Measurements from ENCODE around the gene SLC5A10. TPM values are rescaled to one million over a fixed set of nuclear protein-coding genes. Genes with fewer than 3 reads are reported as not detected.

The SLC5A10 gene
- polyA plus RNA-seq, 1 of the 3 experiments (the other 2 are of a cell fraction): not detected

DNA sequence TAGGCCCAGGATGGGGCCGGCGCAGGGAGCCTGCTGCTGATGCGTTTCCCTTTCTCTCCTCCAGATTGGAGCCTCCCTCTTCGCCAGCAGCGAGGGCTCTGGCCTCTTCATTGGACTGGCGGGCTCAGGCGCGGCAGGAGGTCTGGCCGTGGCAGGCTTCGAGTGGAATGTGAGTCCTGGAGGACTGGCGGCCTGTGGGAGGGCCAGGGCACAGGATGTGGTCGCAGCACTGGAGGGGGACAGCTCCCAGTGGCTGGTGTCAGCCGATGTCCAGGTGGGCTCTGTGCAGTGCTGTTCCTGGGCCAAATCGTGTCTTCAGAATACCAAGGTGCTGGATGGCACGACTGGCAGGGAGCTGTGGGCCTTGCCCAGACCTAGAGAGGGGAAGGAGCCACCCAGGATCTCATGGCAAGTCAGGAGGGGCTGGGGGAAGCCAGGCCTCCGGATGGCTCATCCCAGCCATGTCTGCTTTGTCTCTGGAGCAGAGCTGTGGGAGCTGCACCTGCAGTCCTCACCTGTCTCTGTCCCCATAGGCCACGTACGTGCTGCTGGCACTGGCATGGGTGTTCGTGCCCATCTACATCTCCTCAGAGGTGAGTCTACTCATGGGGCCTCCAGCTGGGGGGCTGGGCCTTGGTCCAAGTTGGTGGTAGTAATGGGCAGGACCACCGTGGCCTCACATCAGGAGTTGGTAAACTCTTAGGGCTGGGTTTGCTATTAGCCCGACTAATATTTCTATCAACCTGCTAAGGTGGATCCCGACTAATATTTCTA lies 7.3 kb downstream of the SLC5A10 start (continued):
- TF ChIP-seq ZBTB33 (IDR thresholded peaks at IDR 0.05; ENCODE audit: borderline replicate concordance, low read depth): no peak

- DNase-seq: no peak
- CTCF ChIA-PET: interaction anchor here (0.9 to 3.7 kb wide), 13 partner anchors 8 to 98 kb away, joined by 3 to 34 read pairs (median 10); partner anchors contain the start of genes FAM83G and SLC5A10
- 100% methylated on average over 1 of the region's 5 CpGs for WGBS (ENCODE audit: low lambda C conversion rate)
These were observed 7.9 kb downstream of the SLC5A10 start for GRCh38 chr17:18959845-18960240.

DNA sequence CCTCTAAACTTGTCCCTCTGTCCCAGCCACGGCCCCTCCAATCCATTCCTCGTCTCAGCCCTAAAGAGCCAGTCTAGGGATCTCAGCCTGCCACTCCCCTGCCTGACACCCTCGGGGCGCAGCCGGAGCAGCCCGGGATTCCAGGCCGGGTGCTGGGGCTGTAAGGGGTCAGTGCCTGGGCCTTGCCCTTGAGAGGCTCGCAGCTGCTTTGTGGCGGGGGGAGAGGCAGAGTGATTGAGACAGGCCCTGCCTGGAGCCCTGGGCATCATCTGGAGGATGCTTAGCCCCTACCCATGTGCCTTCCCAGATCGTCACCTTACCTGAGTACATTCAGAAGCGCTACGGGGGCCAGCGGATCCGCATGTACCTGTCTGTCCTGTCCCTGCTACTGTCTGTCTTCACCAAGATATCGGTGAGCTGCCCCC lies 8.3 kb downstream of the SLC5A10 start:
- ChIA-PET CTCF (interaction anchor here (0.9 to 3.7 kb wide), 19 partner anchors 8 to 404 kb away, joined by 3 to 34 read pairs (median 8); partner anchors contain the start of genes FAM83G and SLC5A10), POLR2A (interaction anchor here (1.2 kb wide), 1 partner anchor 62 kb away, joined by 3 read pairs; no protein-coding TSS in a partner anchor)
- Histone ChIP-seq H3F3A (replicated peaks; ENCODE audit: insufficient read depth) (peaks cover 10% of the 10 kb centered on the region), H3K4me1 (ENCODE audit: control insufficient read depth in 1 of 2, insufficient read depth in 2 of 2, low read depth in 1 of 2, low read length in 1 of 2) (peaks cover 6 to 11% of the 10 kb centered on the region in 2 experiments; a peak in 2 of 4 replicates), H2AFZ (ENCODE audit: low read depth) (0 out of 2 replicates have a peak overlapping the region, but pooled peaks have one; percentile 58), H3K9me2 (no peaks in the 10 kb centered on the region), H3K9ac (no peak overlapping the region), H3K9me3 (no peaks in the 10 kb centered on the region), H4K20me1 (ENCODE audit: insufficient read depth) (no peaks in the 10 kb centered on the region), H3K27me3 (ENCODE audit: insufficient read depth) (no peaks in the 10 kb centered on the region), H3K36me3 (replicated peaks in 1 of 2; ENCODE audit: control insufficient read depth in 1 of 2, insufficient read depth in 2 of 2, low read length in 1 of 2) (no peaks in the 10 kb centered on the region), H3K4me2 (no peak overlapping the region), H3K79me2 (ENCODE audit: insufficient read depth) (no peaks in the 10 kb centered on the region), H3K27ac (ENCODE audit: low read depth in 2 of 2, low read length in 1 of 2) (no peak overlapping the region), H3K4me3 (ENCODE audit: low read depth in 2 of 2, low read length in 1 of 2) (no peak overlapping the region)
- 81% methylated on average over 15 of the region's 15 CpGs for WGBS (ENCODE audit: low lambda C conversion rate)
- peak; percentile 24 for DNase-seq
- TF ChIP-seq, protein P1, sequence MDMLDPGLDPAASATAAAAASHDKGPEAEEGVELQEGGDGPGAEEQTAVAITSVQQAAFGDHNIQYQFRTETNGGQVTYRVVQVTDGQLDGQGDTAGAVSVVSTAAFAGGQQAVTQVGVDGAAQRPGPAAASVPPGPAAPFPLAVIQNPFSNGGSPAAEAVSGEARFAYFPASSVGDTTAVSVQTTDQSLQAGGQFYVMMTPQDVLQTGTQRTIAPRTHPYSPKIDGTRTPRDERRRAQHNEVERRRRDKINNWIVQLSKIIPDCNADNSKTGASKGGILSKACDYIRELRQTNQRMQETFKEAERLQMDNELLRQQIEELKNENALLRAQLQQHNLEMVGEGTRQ (IDR thresholded peaks at IDR 0.05; ENCODE audit: borderline replicate concordance, low read depth, low read length): no peak
- TF ChIP-seq, protein P2, sequence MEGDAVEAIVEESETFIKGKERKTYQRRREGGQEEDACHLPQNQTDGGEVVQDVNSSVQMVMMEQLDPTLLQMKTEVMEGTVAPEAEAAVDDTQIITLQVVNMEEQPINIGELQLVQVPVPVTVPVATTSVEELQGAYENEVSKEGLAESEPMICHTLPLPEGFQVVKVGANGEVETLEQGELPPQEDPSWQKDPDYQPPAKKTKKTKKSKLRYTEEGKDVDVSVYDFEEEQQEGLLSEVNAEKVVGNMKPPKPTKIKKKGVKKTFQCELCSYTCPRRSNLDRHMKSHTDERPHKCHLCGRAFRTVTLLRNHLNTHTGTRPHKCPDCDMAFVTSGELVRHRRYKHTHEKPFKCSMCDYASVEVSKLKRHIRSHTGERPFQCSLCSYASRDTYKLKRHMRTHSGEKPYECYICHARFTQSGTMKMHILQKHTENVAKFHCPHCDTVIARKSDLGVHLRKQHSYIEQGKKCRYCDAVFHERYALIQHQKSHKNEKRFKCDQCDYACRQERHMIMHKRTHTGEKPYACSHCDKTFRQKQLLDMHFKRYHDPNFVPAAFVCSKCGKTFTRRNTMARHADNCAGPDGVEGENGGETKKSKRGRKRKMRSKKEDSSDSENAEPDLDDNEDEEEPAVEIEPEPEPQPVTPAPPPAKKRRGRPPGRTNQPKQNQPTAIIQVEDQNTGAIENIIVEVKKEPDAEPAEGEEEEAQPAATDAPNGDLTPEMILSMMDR (IDR thresholded peaks at IDR 0.05): no peak
- no peak for TF ChIP-seq GABPA (IDR thresholded peaks at IDR 0.05; ENCODE audit: low read depth)
- TF ChIP-seq RFX5 (IDR thresholded peaks at IDR 0.05; ENCODE audit: low read length): no peak
- no peak for TF ChIP-seq REST (IDR thresholded peaks at IDR 0.05; ENCODE audit: low read depth, low read length)
- TF ChIP-seq FOXJ3 (CRISPR knock-in tag; IDR thresholded peaks at IDR 0.05): no peak
- TF ChIP-seq EZH2phosphoT487 (IDR thresholded peaks at IDR 0.05; ENCODE audit: borderline replicate concordance, low read depth): no peak
- TF ChIP-seq, protein P3, sequence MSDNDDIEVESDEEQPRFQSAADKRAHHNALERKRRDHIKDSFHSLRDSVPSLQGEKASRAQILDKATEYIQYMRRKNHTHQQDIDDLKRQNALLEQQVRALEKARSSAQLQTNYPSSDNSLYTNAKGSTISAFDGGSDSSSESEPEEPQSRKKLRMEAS (IDR thresholded peaks at IDR 0.05; ENCODE audit: low read depth): no peak
- TF ChIP-seq NFIC (IDR thresholded peaks at IDR 0.05; ENCODE audit: borderline replicate concordance): no peak
- TF ChIP-seq TEAD4 (IDR thresholded peaks at IDR 0.05; ENCODE audit: borderline replicate concordance, insufficient read depth): no peak
- no peak for TF ChIP-seq TCF12 (IDR thresholded peaks at IDR 0.05)
- no peak for TF ChIP-seq MEF2A (IDR thresholded peaks at IDR 0.05; ENCODE audit: borderline replicate concordance, low read depth)

More at GRCh38 chr17:18959845-18960240, 7.9 kb downstream of the SLC5A10 start:
- no peaks in the 10 kb centered on the region for H3K9me3 ChIP-seq
- H3K4me1 ChIP-seq (ENCODE audit: control insufficient read depth in 1 of 2, insufficient read depth in 2 of 2, low read depth in 1 of 2, low read length in 1 of 2): peaks cover 6 to 11% of the 10 kb centered on the region in 2 experiments; a peak in 2 of 4 replicates
- H3K27ac ChIP-seq (ENCODE audit: low read depth in 2 of 2, low read length in 1 of 2): no peak overlapping the region
- no peak overlapping the region for H2AFZ ChIP-seq (ENCODE audit: low read depth)
- no peaks in the 10 kb centered on the region for H3K36me3 ChIP-seq (replicated peaks in 1 of 2; ENCODE audit: control insufficient read depth in 1 of 2, insufficient read depth in 2 of 2, low read length in 1 of 2)
- H3K4me2 ChIP-seq: no peak overlapping the region
- no peak for TF ChIP-seq GABPA (IDR thresholded peaks at IDR 0.05; ENCODE audit: low read depth)
- H3F3A ChIP-seq (replicated peaks; ENCODE audit: insufficient read depth): peaks cover 10% of the 10 kb centered on the region
- POLR2A ChIA-PET: no interaction called here
- H3K27me3 ChIP-seq (ENCODE audit: insufficient read depth): no peaks in the 10 kb centered on the region
- H3K4me3 ChIP-seq (ENCODE audit: low read depth in 2 of 2, low read length in 1 of 2): no peak overlapping the region
- H4K20me1 ChIP-seq (ENCODE audit: insufficient read depth): no peaks in the 10 kb centered on the region
- no peaks in the 10 kb centered on the region for H3K79me2 ChIP-seq (ENCODE audit: insufficient read depth)
- no peaks in the 10 kb centered on the region for H3K9me2 ChIP-seq
- H3K9ac ChIP-seq: no peak overlapping the region
